ENCODE measurements around the gene LAMA3.

DNA sequence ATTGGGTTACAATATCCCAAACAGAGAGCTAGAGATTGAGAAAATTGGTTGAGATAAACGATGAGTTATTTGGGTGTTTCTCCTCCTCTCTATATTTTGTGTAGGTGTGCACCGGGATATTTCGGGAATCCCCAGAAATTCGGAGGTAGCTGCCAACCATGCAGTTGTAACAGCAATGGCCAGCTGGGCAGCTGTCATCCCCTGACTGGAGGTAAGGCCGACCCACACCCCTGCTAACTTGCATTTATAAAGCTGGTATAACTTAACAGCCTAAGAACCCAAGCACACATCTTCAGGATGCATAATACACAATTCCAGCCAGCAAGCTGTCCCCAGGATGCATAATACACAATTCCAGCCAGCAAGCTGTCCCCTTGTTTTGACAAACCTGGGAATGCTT is 200.7 kb downstream of the LAMA3 start:
- TF ChIP-seq POLR2A (IDR thresholded peaks at IDR 0.05; ENCODE audit: low read length) (no peak), GATA1 (IDR thresholded peaks at IDR 0.05; ENCODE audit: low read depth, low read length) (no peak)

All from erythroblast (primary cell).